GM21526 (cell line): ENCODE results near the gene ABHD2.
A peak's percentile ranks its signal among the peaks of the same experiment; 100 is the strongest.

ENCODE experiments used
- ATAC-seq: cut with Tn5 transposase; IDR thresholded peaks from one replicate; pipeline ENCODE4 v1.9.1; 2021; ENCODE audit warnings: moderate library complexity; ENCODE audit not compliant: unreplicated experiment, low FRiP score

Gene ABHD2

DNA sequence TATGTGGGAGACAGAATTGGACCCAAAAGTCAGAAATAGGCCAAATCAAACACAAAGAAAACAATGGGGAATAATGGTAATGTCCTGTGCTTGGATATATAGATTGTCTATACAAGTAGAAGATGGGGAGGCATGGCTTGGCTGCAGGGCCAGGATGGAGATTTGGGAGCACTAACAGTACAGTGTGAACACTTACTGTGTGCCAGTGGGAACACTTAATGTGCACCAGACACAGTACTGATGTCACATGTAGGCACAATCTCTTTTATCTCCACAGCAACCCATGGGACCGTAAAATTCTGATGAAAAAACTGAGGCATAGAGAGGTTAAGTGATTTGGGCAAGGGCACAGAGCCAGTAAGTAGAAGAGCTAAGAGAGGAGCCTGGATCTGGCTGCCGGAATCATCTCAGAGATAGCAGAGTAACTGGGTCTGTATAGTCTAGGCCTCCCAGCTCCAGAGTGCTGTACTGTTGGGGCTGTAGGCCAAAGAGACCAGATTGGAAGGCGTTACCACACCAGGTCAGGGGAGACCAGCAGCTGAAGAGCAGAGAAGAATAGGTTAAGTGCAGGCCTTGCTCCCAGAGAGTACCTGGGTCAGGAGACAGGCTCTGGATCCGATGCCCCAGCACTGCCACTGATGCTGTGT is 69.8 kb downstream of the ABHD2 start:
- no peak for ATAC-seq

- no peak for ATAC-seq
These were observed 73.4 kb downstream of the ABHD2 start for GRCh38 chr15:89161666-89162065.

DNA sequence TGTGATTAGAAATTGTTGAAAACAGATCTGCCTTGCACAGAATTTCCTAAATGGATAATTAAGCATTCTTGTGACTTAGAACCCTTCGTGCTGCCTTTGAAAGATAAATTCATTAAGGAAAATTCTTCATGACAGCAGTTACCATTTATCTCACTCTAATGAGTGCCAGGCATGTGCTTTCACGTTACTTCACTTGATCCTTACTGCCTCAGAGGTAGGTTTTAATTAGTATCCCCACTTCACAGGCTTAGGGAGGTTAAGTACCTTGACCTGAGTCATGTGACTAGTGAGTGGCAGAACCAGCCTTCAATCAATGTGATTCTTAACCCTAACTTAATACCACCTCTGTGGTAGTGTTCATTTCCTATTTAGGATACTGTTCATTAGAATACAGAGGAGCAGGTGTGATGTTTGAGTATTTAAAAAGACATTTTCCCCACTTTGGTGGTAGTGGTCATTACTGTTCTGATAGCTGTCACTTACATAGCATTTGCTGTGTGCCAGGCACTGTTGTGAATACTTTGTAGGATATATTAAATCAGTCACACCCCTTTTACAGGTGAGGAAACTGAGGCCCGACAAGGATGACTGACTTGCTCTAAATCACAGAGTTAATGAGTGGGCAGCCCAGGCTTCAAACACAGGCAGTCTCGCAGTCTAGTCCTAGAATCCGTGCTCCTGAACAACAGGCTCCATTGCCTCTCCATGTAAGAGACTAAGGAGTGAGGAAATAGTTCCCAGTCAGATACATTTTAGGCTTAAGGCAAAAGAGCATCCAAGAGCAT is 75.2 kb downstream of the ABHD2 start:
- no peak for ATAC-seq

GRCh38 chr15:89164712-89165211 is 76.5 kb downstream of the ABHD2 start:
- ATAC-seq = no peak

DNA sequence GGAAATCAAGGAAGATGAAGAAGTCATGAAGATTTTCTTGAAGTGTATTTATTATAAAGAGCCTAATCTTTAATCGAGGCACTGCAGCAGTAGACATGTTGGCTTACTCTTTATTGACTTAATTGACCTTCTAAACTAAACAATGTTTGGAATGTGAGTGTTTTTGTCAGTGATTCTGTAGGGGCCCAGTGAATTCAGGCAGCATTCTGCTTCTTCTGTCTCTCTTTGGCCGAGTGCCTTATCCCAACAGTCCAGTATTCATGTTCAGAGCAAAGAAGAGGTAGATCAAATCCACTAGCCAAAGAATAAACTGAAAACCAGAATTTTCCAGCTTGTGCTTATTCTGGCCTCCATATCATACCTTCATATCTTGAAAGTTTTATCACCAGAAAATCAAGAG is 77.4 kb downstream of the ABHD2 start:
- no peak for ATAC-seq

DNA sequence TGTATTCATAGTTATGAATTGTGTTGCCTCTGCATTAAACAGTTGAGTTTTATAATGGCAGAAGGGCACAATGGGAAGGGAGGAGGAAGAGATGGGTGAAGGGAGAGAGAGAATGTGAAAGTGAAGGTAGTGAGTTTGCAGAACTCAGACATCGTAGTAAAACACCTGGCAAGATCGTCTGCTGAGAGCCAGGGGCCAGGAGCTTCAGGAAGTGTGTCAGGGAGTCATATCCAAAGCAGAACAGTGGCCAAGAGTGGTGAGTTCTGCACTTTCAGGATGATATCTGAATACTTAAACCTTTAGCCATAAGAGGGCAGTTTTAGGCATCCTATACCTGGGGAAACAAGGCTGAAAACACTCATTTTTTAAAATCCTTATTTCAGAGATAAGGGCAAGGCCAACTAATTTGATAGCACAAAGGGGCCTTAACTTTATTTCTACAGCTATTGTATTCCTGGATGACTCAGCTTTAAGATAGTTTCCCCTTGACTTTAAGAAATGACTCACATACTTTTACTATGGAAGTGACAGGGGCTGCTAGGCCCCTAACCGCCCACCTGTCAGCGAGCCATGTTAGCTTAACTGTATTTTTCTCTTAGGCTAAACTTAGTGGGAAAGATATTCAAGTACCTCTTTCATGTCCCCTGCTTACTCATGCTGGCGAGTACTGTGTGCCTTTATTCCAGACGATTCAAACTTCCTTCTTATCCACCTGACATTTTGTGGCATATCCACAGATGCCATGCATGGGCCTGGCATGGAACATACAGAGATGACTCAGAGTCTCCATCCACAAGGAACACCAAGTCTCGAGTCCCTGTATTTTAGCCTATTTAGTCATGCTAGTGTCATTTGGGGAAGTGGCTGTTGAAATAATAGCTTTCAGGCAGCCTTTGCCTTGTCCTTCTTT is 79.3 kb downstream of the ABHD2 start:
- ATAC-seq = peak; percentile 66

DNA sequence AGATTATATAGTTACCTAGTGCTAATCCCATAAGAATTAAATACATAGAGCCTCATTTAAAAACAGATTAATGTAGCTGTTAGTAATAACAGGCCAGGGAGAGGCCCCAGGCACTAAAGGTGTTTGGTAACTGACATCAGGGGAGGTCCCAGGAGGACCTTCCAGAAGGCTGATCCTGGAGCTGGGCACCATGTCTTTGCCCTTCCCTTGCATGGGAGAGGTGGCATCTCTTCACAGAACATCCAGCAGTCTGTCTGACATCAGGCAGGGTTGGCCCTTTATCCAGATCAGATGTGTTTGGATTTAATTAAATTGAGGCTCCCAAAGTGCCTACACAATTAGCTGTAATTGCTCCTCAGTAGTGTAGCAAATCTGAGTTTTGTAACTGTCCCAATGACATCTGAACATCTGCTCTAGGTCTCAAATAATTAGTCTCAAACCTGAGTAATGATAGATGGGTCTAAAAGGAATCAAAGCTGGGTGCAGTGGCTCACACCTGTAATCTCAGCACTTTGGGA is 80.1 kb downstream of the ABHD2 start:
- no peak for ATAC-seq

GRCh38 chr15:89170364-89170763 is 82.1 kb downstream of the ABHD2 start:
- ATAC-seq = no peak

- no peak for ATAC-seq
These were observed 83.1 kb downstream of the ABHD2 start for GRCh38 chr15:89171136-89172072.

- no peak for ATAC-seq
These were observed 84.7 kb downstream of the ABHD2 start for GRCh38 chr15:89172921-89173320.

DNA sequence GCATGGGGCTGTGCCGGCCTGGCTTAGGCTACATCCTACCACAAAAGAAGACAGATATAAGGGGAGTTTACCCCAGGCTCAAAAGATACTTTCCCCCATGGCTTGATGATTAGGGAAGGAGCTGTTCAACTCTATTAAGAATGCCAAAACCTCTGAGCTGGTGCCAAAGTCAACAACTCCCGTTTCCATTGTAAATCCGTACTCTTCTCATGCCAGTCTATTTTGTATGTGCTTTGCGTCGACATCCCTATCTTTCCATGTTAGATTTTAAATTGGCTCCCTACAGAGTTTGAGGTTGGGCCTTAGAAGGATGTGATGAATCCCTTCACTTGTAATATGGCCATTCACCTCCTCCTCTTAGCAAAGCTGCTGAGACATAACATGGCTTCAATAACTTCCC is 86.2 kb downstream of the ABHD2 start:
- no peak for ATAC-seq

DNA sequence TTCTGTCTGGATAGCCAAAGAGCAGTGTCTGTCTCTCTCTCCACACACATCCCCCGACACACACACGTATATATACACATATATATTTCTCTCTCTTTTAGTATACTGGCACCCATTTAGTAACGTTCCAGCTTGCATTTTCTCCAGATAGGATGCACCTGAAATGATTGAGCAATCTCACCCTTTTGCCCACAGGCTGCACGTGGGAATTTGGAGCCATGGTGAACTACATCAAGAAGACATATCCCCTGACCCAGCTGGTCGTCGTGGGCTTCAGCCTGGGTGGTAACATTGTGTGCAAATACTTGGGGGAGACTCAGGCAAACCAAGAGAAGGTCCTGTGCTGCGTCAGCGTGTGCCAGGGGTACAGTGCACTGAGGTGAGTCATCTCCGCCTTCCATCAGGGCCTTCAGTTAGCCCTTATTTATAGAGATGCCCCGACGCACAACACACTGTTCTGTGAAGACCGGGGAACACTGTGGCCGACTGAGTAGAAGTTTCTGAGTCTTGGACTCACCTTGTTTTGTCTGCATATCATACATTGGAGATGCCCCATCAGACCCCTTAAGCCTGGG is 87.4 kb downstream of the ABHD2 start:
- no peak for ATAC-seq

- no peak for ATAC-seq
These were observed 88.9 kb downstream of the ABHD2 start for GRCh38 chr15:89177116-89177515.

GRCh38 chr15:89177633-89178306 is 89.5 kb downstream of the ABHD2 start:
- ATAC-seq = no peak

- ATAC-seq = no peak
These were observed 90.2 kb downstream of the ABHD2 start for GRCh38 chr15:89178307-89178977.

DNA sequence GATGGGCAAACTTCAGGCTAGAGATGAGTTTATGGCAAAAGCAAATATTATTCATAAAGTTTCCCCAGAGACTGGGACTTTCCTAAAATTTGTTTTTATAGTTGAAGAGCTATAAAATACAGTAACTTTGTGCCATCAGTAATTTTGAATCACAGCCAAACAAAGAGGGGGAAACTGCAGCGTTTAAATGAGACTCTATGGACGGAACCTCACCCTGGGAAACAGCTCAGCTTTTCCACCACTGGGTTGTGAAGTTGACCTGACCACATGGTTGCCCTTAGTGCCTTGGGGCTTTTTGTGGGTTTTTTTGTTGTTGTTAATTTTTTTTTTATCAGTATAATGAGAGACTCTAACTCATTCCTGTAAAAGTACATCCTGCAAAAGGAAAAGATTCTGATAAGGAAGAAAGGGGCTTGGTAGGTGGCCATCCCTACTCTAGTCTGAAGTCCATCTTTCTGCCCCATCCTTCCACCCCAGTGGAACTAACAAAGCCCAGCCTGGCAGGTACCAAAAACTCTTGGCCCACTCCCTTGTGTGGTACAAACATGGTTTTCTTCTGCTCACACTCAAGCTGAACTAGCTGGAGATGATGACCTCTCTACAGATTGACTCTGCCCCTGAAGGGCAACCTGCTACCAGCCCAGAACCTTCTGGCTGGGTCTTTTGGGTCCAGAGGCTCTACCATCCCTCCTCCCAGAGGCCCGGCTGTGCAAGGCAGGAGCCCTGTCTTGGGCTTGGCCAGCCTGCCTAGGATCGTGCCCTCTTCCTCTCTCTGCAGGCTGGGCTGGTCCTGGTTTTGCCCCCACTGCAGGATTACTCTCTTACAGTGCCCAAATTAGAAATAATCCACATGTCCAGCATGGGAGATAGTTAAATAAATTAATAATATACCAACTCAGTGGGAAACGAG is 92.0 kb downstream of the ABHD2 start:
- no peak for ATAC-seq

DNA sequence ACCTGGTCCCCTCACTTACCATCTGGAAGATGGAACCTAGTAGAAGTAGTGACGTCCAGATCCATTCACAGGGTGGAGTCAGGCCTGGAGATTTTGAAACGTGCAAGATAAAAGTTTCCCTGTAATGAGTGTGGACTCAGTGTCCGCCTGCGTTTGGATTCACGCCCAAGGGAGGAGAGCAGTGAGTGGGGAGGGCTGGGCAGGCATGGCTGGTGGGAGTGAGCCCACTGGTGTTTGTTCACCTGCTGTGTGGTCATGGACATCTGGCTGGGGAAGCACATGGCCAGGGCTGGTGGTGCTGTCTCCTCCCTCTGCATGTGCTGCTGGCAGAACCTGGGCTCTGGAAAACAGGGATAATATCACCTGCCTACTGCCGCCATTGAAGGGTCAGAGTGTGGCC is 96.1 kb downstream of the ABHD2 start:
- no peak for ATAC-seq
